GM21367 (cell line): Measurements from ENCODE around the gene EEF1AKMT3.

Experiments used
- ATAC-seq: cut with Tn5 transposase; IDR thresholded peaks from one replicate; pipeline ENCODE4 v1.9.1; 2021; ENCODE audit not compliant: unreplicated experiment

The EEF1AKMT3 gene

GRCh38 chr12:57782243-57782607 lies 9.8 kb downstream of the EEF1AKMT3 start:
- ATAC-seq: no peak

DNA sequence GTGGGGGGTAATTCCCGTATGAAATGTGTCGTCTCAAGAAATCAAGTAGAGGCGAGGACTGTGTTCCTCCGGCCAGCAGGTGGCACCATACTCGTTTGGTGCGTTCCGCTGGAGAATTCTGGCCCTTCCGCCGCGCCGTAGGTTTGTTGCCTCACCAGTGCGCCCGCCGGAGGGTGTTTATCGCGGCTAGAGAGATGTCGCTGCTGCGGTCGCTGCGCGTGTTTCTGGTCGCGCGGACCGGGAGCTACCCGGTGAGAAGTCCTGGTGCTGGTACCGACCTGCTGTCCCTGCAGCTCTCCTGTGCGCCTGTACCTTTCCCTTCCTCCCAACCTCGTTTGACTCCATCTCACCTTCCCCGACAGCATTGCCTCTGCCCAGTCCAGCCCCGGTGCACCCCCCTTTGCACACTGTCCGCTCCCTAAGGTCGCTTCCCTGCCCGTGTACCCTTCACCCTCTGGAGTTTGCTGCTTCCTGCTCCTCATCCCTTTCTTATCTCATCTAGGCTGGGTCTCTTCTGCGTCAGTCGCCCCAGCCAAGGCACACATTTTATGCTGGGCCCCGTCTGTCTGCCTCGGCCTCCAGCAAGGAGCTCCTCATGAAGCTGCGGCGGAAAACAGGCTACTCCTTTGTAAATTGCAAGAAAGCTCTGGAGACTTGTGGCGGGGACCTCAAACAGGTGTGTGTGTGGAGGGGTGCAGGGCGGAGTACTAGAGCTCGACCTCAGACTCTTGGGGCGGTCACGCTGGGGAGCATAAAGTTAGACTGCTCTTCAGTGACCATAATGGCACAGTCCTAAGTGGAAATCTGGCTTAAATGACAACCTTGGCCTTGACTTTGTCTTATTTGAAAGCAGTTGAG lies 10.4 kb downstream of the EEF1AKMT3 start, which contains the start of gene TSFM:
TSS of gene TSFM (plus strand) at position 180 of the 858 bp plus-strand sequence. CDS start at position 195, 15 bp downstream.
- ATAC-seq: peak; percentile 70

- ATAC-seq: no peak
Measured at GRCh38 chr12:57783466-57783801, 11.0 kb downstream of the EEF1AKMT3 start.

GRCh38 chr12:57783861-57784260 lies 11.4 kb downstream of the EEF1AKMT3 start:
- ATAC-seq: no peak

- no peak for ATAC-seq
Measured at GRCh38 chr12:57793920-57794319, 21.5 kb downstream of the EEF1AKMT3 start.

DNA sequence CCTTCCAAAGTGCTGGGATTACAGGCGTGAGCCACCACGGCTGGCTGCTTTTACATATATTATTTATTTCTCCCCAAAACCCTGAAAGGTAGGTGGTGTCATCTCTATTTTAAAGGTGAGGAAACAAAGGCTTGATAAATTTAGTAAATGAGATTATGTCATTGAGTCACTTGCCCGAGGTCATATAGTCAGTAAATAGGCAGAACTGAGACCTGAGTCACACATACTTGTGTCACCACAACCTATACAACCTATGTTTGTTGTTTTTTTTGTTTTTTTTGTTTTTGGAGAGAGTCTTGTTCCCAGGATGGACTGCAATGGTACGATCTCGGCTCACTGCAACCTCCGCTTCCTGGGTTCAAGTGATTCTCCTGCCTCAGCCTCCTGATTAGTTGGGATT lies 22.9 kb downstream of the EEF1AKMT3 start:
- ATAC-seq: no peak

DNA sequence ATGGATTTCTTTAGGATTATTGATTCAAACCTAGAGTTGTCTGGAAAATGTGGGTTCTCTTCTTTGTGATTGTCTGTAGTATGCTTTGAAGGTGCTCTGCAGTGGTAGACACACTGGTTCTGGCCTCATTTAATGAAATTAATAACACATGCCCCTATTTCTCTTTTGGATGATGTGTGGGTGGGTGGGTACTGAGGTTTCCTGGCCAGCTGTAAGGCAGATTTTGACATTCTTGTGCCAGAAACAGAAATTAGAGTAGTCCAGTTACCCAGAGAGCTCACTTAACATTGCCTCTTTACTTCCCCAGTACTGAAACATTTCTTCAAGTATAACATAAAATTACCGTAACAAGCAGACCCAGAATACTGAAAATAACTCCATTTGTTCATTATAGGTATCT lies 24.6 kb downstream of the EEF1AKMT3 start:
- ATAC-seq: no peak

DNA sequence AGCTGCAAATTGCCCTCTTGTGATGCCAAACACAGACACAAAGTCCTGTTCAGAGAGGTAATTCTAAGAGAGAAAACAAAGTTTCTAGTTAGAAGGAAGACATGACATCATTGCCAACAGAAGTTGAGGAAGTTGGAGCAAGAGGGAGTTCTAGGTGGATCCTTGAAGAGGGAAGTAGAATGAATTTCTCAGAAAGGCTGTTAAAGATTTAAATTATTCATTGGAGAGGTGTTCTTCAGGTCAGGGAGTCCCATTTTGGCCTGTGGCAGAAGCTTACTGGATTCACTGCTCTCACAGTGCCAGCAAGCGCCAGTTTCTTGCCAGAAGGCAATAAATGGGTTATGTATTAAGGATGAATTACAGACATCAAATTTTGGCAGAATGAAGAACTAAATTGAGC lies 25.5 kb downstream of the EEF1AKMT3 start:
- ATAC-seq: no peak

DNA sequence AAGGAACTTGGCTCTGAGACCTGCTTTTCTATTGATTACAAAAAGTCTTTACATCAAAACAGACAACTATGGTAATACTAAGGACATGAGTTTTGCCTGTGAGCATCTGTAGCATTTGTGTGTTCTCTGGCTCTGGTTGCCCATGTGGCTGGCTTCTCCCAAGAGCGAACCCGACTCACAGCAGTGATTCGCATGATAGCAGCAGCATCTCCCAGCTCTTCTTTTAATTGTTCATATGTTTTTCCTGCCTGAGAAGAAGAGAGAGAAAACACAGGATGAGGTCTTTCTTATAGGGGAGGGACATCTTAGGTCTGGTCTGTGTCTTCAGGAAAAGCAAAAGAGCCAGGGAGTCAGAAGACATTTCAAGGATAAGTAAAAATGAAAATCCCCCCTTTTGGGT lies 28.6 kb downstream of the EEF1AKMT3 start:
- ATAC-seq: no peak

DNA sequence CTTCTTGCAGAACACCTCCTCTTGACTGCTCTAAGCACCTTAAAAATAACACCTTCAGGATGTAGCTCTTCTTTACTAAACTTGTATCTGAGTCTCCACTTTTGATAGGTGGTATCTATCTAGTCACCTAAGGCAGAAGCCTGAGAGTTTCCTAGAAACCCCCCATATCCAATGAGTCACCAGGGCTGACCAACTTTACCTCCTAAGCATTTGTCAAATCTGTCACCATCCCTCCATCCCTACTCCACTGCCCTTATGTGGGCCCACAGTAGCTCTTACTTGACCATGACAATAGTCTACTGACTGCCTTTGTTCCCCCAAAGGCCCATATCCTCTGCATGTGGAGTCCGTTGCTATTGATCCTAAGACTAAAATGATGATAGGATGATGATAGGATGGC lies 30.2 kb downstream of the EEF1AKMT3 start:
- no peak for ATAC-seq

DNA sequence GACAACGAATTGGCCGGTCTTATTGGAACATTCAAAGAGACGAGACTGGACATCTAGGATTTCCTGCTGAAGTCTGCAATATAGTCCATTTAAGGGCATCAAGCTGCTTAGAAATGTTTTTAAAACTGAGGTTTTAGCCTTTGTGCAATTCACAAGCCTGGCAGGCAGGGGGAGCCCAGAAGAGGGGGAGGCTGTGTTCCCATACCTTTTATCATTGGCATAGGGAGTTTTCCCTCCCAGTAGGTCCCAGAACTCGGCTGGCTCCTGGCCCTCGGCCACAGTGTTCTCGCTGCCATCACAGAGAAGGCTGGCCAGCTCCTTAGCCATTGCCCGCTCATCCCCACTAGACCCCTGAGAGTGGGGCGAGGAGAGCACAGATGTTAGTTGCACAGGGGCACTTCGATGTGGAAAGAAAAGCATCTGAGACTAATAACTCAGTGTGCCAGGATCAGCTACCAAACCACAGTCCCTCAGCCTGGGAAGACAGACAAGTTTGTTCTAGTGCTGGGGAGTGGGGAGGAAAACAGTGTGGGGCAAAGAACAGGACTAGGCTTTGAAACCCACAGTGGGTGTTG lies 31.0 kb downstream of the EEF1AKMT3 start:
- no peak for ATAC-seq

DNA sequence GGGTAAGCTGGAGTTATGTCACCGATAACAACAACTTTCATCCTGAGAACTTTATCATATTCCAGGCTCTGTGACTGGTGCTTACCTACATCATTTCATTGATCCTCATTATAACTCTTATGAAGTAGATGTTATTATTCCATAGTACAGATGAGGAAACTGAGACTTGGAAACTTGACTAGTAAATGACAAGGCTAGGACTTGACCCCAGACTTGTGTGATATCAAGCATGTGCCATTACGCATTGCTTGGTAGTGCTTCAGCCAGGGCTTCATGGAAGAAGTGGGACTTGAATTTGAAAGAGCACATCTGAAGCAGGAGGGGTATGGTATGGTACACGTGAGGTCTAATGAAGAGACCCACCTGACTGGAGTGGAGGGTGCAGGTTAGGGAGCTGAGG lies 34.3 kb downstream of the EEF1AKMT3 start:
- no peak for ATAC-seq

GRCh38 chr12:57807285-57807684 lies 34.9 kb downstream of the EEF1AKMT3 start:
- ATAC-seq: no peak

GRCh38 chr12:57808351-57808750 lies 35.9 kb downstream of the EEF1AKMT3 start:
- ATAC-seq: no peak

DNA sequence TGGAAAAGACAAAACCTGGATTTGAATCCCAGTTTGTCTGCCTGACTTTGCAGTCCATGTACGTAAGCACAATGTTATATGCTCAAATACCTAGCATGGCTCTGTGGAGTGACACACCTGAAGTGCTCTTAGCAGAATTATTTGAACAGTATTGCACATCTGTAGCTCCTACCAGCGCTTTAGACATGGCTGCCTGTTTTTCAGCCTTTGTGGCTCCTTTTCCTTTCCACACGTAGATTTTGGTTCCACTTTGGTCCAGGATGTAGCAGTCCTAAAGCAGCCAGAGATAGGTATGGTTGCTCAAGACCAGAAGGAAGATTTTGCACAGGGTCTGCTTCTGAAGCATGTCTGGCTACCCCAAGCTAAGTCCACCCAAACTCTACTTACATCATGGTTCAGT lies 37.0 kb downstream of the EEF1AKMT3 start:
- ATAC-seq: no peak

- ATAC-seq: no peak
Measured at GRCh38 chr12:57810450-57810849, 38.0 kb downstream of the EEF1AKMT3 start.

GRCh38 chr12:57811028-57811755 lies 38.8 kb downstream of the EEF1AKMT3 start:
- ATAC-seq: no peak

DNA sequence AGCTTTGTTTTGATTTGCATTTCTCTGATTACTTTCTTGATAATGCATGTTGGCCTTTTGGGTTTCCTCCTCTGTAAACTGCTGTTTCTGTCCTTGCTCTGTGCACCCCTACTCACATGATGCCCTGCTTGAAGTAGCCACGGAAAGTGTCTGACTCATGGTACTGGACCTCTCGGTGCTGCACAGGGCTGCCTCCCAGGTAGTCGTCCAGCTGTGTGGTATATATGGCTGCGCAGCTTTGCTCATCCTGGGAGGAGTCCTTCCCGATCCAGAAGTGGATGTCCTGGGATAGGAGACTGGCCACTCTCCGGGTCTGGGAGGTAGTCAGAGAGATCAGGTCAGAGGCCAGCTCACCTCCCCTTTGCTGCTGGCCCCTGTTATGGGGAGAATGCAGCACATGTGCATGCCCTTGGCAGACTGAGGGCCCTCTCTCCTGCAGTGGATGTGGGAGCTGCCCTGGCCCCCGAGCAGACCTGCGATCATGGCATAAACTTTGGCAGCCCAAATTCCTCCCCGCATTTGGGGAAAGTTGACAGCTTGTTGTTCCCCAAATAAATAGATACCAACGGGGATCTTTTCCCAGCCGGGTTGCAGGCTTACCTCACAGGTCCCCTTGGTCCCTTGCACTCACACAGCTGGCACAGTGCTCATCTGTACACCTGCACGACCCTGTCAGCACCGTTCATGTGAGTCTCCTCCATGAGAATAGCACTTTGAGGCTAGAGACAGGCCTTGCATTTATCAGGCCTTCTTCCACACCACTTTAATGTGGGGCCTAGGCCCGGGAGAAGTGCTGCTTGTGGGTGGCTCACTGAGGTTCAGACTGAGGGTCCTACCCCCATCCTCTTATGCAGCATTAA lies 40.9 kb downstream of the EEF1AKMT3 start:
- no peak for ATAC-seq

DNA sequence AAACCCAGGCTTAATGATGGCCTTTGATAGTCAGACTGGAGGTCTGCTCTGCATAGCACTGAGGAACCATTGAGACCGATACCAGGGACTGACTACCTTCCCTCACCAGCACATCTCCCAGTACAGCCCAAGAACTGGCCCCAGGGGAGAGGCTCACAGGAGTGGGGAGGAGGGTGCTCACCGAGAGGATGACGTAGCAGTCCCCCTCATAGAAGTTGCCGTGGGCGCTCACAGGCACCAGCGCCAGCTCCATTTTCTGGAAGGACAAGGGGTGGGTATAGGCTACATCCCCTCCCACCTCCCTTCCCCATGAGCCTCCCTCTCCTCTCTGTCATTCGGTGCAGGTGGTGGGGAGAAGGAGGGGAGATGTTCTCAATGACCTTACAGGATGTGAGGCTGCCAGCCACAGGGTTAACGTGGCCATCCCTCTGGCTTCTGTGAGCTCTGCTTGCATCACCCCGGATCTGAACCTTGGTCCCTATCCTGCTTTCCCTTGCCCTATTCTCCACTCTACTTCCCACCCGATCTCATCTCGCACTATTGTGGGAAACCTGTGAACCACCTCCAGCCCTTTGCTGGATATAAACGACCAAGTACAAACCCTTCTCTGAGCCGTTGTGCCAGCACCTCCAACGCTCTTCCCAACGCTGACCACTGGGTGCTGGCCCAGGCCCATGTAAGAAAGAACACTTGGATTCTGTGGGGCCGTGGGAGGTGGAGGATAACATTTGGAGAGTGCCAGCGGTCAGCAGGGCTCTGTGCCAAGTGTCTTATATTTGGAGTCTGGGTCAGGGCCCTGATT lies 41.8 kb downstream of the EEF1AKMT3 start:
- no peak for ATAC-seq
